KMS-11 (cell line): ENCODE data around the gene NUTM2F.
"Not testable (repeated sequence)": the region's sequence is repeated elsewhere in the genome, so short reads cannot be mapped to it uniquely, and the experiment has no call there.

Experiments
- H2AFZ ChIP-seq: fragments of 200-600 bp; sonication (generic); 2 replicates; pipeline ENCODE4 v1.6.1; 2016; ENCODE audit warnings: antibody characterized with exemption, mixed run types, low read depth
- H3K27ac ChIP-seq: fragments of 200-600 bp; sonication (generic); 2 replicates; pipeline ENCODE4 v1.6.1; 2016; ENCODE audit warnings: mild to moderate bottlenecking, mixed run types
- H3K27me3 ChIP-seq: fragments of 200-600 bp; sonication (generic); 2 replicates; pipeline ENCODE4 v1.6.1; 2017; ENCODE audit warnings: mild to moderate bottlenecking, low read depth, mixed run types, moderate library complexity; ENCODE audit not compliant: insufficient read depth
- H3K36me3 ChIP-seq: fragments of 200-600 bp; sonication (generic); 2 replicates; pipeline ENCODE4 v1.6.1; 2017; ENCODE audit warnings: mild to moderate bottlenecking, mixed run types; ENCODE audit not compliant: insufficient read depth
- H3K4me1 ChIP-seq: fragments of 200-600 bp; sonication (generic); 2 replicates; pipeline ENCODE4 v1.6.1; 2016; ENCODE audit warnings: mild to moderate bottlenecking, low read depth, mixed run types; ENCODE audit not compliant: poor library complexity, severe bottlenecking
- H3K4me2 ChIP-seq: fragments of 200-600 bp; sonication (generic); 2 replicates; pipeline ENCODE4 v1.7.0; 2016; ENCODE audit warnings: mild to moderate bottlenecking, mixed run types
- H3K4me3 ChIP-seq: fragments of 200-600 bp; sonication (generic); IDR thresholded peaks from 2 replicates; pipeline ENCODE4 v1.6.1; 2017; ENCODE audit warnings: low read depth, low read length, mixed read lengths; ENCODE audit not compliant: insufficient read depth
- H3K79me2 ChIP-seq: fragments of 200-600 bp; sonication (generic); 2 replicates; pipeline ENCODE4 v1.6.1; 2016; ENCODE audit warnings: low read depth, mixed run types; ENCODE audit not compliant: insufficient read depth
- H3K9ac ChIP-seq: fragments of 200-600 bp; sonication (generic); 2 replicates; pipeline ENCODE4 v1.6.1; 2016; ENCODE audit warnings: mild to moderate bottlenecking, mixed run types
- H4K20me1 ChIP-seq: fragments of 200-600 bp; sonication (generic); 2 replicates; pipeline ENCODE4 v1.6.1; 2016; ENCODE audit warnings: mild to moderate bottlenecking, mixed run types; ENCODE audit not compliant: insufficient read depth
- TF ChIP-seq, protein P1 (sequence below): fragments of 200-600 bp; sonication (generic); conservative IDR thresholded peaks from 2 replicates; pipeline ENCODE4 v1.6.1; 2017; ENCODE audit warnings: low read depth, mild to moderate bottlenecking, antibody characterized with exemption, low read length, moderate library complexity, mixed read lengths

The NUTM2F gene

GRCh38 chr9:94316236-94316635 lies 12.2 kb downstream of the NUTM2F start:
- H3K36me3 ChIP-seq, H3K27ac ChIP-seq, H3K4me3 ChIP-seq, H3K9ac ChIP-seq, H3K4me1 ChIP-seq, H3K4me2 ChIP-seq, H2AFZ ChIP-seq, H3K27me3 ChIP-seq, H3K79me2 ChIP-seq, H4K20me1 ChIP-seq: not testable (repeated sequence)

DNA sequence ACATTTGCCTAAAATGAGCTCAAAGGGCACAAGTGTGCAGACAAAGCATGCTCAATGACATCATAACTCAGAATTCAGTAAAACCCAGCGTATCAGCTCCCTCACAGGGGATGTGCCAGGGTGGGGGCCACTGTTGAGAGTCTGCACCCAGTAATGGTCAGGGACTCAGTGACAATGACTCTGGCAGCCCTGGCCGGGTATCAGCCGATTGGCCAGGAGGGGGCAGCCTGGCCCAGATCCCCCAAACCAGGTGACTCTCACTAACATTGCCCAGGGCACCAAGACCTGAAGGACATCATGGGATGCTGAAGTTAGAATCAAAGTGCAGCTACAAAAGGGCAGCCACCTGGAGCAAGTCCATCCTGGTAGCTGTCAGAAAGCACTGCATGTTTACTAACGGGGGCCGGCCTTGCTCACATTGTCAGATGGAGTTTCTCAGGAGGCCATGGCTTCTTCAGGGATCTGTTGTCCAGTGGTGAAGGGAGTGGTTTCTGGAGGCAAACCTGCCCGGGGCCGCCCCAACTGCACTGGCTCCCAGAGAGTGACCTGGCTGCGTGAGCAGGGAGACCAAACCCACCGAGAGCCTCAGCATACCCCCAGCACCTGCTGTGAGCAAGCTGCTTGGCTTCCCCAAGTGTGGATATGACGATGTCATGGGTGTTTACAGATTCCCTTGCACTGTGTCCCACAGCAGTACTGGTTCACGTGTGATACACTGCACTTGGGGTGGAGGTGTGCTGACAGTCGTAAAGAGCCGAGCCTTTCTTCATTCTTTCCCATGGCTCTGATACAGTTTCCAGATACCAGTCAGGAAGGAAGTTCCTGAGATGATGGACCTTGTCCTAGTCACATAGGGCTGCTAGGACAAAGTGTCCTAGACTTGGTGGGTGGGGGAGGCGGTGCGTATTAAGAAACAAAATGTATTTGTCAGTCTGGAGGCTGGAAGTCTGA lies 13.1 kb downstream of the NUTM2F start:
- not testable (repeated sequence) for H3K79me2 ChIP-seq, H3K27me3 ChIP-seq, H3K36me3 ChIP-seq, H3K4me3 ChIP-seq, H3K27ac ChIP-seq, H3K9ac ChIP-seq, H3K4me1 ChIP-seq, H4K20me1 ChIP-seq, H2AFZ ChIP-seq, H3K4me2 ChIP-seq

GRCh38 chr9:94303321-94303720 lies 25.1 kb downstream of the NUTM2F start:
- Histone ChIP-seq H3K79me2 (no peaks in the 10 kb centered on the region), H3K4me3 (no peak overlapping the region), H2AFZ (no peak overlapping the region), H3K36me3 (no peaks in the 10 kb centered on the region), H3K9ac (no peak overlapping the region), H3K4me2 (no peak overlapping the region), H3K27me3 (no peaks in the 10 kb centered on the region), H4K20me1 (no peaks in the 10 kb centered on the region), H3K27ac (no peak overlapping the region), H3K4me1 (no peaks in the 10 kb centered on the region)
- TF ChIP-seq, protein P1, sequence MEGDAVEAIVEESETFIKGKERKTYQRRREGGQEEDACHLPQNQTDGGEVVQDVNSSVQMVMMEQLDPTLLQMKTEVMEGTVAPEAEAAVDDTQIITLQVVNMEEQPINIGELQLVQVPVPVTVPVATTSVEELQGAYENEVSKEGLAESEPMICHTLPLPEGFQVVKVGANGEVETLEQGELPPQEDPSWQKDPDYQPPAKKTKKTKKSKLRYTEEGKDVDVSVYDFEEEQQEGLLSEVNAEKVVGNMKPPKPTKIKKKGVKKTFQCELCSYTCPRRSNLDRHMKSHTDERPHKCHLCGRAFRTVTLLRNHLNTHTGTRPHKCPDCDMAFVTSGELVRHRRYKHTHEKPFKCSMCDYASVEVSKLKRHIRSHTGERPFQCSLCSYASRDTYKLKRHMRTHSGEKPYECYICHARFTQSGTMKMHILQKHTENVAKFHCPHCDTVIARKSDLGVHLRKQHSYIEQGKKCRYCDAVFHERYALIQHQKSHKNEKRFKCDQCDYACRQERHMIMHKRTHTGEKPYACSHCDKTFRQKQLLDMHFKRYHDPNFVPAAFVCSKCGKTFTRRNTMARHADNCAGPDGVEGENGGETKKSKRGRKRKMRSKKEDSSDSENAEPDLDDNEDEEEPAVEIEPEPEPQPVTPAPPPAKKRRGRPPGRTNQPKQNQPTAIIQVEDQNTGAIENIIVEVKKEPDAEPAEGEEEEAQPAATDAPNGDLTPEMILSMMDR, result no peak

- H3K4me1 ChIP-seq, result no peaks in the 10 kb centered on the region
- H4K20me1 ChIP-seq, result no peaks in the 10 kb centered on the region
- H3K4me3 ChIP-seq, result no peak overlapping the region
- no peaks in the 10 kb centered on the region for H3K36me3 ChIP-seq
- H2AFZ ChIP-seq, result no peak overlapping the region
- H3K27ac ChIP-seq, result no peak overlapping the region
- H3K79me2 ChIP-seq, result no peaks in the 10 kb centered on the region
- TF ChIP-seq, protein P1, result no peak
- no peak overlapping the region for H3K4me2 ChIP-seq
- H3K9ac ChIP-seq, result no peak overlapping the region
- H3K27me3 ChIP-seq, result no peaks in the 10 kb centered on the region
These were observed 26.0 kb downstream of the NUTM2F start for GRCh38 chr9:94302426-94302825.

- TF ChIP-seq, protein P1, result no peak
- no peak overlapping the region for H3K27ac ChIP-seq
- H4K20me1 ChIP-seq, result no peaks in the 10 kb centered on the region
- H3K9ac ChIP-seq, result no peak overlapping the region
- H2AFZ ChIP-seq, result no peak overlapping the region
- H3K36me3 ChIP-seq, result no peaks in the 10 kb centered on the region
- no peaks in the 10 kb centered on the region for H3K4me1 ChIP-seq
- H3K27me3 ChIP-seq, result no peaks in the 10 kb centered on the region
- no peaks in the 10 kb centered on the region for H3K79me2 ChIP-seq
- H3K4me3 ChIP-seq, result no peak overlapping the region
- no peak overlapping the region for H3K4me2 ChIP-seq
These were observed 26.9 kb downstream of the NUTM2F start for GRCh38 chr9:94301583-94301982.
